Gastroesophageal sphincter (tissue), 3 donors: ENCODE results near the gene NKX2-8.

Source experiments
- EP300 ChIP-seq: sonication (generic); formaldehyde crosslinking; IDR thresholded peaks from one replicate; pipeline ENCODE4 v1.6.1; 2017; ENCODE audit warnings: antibody characterized with exemption, mild to moderate bottlenecking
- TF ChIP-seq, protein P1 (sequence below), 4 experiments: fragments of 200-600 bp in 2 of 4; fragments of 450-650 bp in 2 of 4; sonication (generic) in 1 of 4; IDR thresholded peaks; one replicate each; pipeline ENCODE4 v1.5.1; 2017 to 2019; ENCODE audit warnings: antibody characterized with exemption in 4 of 4, mild to moderate bottlenecking in 2 of 4, moderate library complexity in 2 of 4

- TF ChIP-seq, protein P1, sequence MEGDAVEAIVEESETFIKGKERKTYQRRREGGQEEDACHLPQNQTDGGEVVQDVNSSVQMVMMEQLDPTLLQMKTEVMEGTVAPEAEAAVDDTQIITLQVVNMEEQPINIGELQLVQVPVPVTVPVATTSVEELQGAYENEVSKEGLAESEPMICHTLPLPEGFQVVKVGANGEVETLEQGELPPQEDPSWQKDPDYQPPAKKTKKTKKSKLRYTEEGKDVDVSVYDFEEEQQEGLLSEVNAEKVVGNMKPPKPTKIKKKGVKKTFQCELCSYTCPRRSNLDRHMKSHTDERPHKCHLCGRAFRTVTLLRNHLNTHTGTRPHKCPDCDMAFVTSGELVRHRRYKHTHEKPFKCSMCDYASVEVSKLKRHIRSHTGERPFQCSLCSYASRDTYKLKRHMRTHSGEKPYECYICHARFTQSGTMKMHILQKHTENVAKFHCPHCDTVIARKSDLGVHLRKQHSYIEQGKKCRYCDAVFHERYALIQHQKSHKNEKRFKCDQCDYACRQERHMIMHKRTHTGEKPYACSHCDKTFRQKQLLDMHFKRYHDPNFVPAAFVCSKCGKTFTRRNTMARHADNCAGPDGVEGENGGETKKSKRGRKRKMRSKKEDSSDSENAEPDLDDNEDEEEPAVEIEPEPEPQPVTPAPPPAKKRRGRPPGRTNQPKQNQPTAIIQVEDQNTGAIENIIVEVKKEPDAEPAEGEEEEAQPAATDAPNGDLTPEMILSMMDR (IDR thresholded peaks at IDR 0.05), result no peak
- TF ChIP-seq EP300, result no peak
Measured at GRCh38 chr14:36600431-36600830, 18.0 kb upstream of the NKX2-8 start.
